ENCODE data around the gene BPIFB6.

DNA sequence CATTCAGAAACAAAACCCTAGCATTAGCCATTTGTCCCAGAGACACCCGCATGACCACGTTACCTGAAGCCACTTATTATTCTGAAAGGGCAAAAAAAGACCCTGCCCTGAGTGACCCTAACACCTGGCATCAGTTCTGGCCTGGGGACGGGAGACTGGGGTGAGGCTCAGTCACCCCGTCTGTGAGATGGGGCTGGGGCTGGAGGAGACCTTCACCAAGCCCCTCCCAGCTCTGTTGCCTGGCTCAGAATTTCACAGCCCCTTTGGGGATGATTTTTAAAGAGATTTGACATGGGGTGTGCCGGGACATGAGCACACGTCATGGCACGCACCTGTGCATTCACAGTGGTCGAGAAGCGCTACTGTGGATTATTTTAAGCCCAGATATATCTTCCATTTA, 1.4 kb upstream of the BPIFB6 start:
- TF ChIP-seq CTCF (IDR thresholded peaks at IDR 0.05; ENCODE audit: low read depth, low read length, poor library complexity, severe bottlenecking): no peak
- no peak for TF ChIP-seq EZH2phosphoT487 (IDR thresholded peaks at IDR 0.05; ENCODE audit: borderline replicate concordance, low read length)

All from DOHH2 (cell line).